ENCODE data around the gene RTN4. TPM values are rescaled to one million over a fixed set of nuclear protein-coding genes. Genes with fewer than 3 reads are reported as not detected.

RTN4 gene
- total RNA-seq, 1 donor from 2014 or later = 384 TPM

DNA sequence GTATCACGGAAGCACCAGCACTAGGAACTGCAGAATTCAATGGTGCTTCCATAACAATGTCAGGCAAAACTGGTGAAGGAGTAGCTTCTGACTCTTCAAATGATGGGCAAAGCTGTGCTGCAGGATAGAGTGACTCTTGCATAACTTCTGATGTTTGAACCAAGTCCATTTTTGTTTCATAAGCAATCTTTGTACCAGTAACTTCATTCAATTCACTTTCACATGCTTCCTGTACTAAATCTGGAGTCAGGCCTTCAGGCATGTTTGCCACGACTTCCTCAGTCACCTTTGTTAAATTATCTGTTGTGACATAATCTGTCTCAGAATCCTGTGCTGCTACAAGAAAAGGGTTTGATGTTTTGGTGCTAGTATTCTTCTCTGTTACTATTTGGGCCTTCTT is 24.0 kb downstream of the RTN4 start:
- TF ChIP-seq, protein P1, sequence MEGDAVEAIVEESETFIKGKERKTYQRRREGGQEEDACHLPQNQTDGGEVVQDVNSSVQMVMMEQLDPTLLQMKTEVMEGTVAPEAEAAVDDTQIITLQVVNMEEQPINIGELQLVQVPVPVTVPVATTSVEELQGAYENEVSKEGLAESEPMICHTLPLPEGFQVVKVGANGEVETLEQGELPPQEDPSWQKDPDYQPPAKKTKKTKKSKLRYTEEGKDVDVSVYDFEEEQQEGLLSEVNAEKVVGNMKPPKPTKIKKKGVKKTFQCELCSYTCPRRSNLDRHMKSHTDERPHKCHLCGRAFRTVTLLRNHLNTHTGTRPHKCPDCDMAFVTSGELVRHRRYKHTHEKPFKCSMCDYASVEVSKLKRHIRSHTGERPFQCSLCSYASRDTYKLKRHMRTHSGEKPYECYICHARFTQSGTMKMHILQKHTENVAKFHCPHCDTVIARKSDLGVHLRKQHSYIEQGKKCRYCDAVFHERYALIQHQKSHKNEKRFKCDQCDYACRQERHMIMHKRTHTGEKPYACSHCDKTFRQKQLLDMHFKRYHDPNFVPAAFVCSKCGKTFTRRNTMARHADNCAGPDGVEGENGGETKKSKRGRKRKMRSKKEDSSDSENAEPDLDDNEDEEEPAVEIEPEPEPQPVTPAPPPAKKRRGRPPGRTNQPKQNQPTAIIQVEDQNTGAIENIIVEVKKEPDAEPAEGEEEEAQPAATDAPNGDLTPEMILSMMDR (conservative IDR thresholded peaks at IDR 0.05; ENCODE audit: low read depth, low read length) = no peak
- no peak overlapping the region for H3K4me3 ChIP-seq (ENCODE audit: low read depth, low read length)
- DNase-seq (ENCODE audit: low read depth) = no peak

DNA sequence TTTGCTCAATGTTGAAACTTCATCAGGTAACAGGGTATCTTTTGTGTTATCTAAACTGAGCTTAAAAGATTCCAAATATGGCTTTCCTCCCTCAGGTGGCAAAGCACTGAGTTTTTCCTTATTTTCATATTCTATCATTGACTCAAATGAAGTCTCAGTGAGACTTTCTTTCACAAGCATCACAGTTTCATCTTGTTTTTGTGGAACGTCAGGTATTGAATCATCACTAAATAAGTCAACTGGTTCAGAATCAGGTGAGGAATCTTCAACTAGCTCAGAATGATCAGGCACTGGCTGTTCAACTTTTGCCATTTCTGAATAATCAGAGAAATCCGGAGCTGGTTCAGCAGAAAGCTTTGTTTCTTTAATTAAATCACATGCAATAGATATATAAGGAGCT is 24.6 kb downstream of the RTN4 start:
- TF ChIP-seq, protein P1 (conservative IDR thresholded peaks at IDR 0.05; ENCODE audit: low read depth, low read length) = no peak
- H3K4me3 ChIP-seq (ENCODE audit: low read depth, low read length) = no peak overlapping the region
- no peak for DNase-seq (ENCODE audit: low read depth)

DNA sequence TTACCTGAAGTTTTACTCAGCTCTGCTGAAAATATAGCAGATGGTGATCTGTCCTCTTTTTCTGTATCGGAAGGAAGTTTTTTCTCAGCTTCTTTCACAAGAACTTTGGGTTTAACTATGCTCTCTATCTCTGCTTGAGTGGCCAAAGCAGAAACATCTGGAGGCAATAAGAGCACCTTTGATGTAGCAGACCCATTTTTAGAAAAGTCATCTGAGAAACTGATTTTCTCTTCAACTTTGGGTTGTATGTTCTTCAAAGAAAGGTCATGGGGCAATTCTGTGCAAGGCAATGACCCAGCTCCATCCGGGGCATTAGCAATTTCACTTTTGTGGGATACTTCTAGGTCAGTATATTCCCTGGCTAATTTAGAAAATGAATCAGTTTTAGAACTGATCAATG is 25.2 kb downstream of the RTN4 start:
- TF ChIP-seq, protein P1 (conservative IDR thresholded peaks at IDR 0.05; ENCODE audit: low read depth, low read length) = no peak
- no peak for DNase-seq (ENCODE audit: low read depth)
- H3K4me3 ChIP-seq (ENCODE audit: low read depth, low read length) = no peak overlapping the region

DNA sequence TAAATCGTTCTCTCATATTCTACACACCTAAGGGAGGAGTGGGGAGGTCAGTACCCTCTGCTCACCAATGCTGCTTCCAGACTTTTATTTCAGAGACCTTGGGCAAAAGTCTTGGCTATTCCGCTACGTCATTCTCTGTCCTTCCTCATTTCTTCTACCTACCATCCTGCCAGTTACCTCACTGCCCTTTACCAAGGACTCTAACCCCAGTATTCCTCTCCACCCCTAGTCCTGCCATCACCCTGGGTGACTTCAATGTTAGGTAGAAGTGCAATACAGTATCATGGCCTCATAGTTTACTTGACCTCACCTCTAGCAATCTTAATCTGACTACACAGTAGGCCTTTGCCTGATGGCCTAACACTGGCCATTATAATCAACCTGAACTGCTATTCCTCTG is 27.8 kb downstream of the RTN4 start:
- no peak for DNase-seq (ENCODE audit: low read depth)
- H3K4me3 ChIP-seq (ENCODE audit: low read depth, low read length) = no peak overlapping the region
- TF ChIP-seq, protein P1 (conservative IDR thresholded peaks at IDR 0.05; ENCODE audit: low read depth, low read length) = no peak

DNA sequence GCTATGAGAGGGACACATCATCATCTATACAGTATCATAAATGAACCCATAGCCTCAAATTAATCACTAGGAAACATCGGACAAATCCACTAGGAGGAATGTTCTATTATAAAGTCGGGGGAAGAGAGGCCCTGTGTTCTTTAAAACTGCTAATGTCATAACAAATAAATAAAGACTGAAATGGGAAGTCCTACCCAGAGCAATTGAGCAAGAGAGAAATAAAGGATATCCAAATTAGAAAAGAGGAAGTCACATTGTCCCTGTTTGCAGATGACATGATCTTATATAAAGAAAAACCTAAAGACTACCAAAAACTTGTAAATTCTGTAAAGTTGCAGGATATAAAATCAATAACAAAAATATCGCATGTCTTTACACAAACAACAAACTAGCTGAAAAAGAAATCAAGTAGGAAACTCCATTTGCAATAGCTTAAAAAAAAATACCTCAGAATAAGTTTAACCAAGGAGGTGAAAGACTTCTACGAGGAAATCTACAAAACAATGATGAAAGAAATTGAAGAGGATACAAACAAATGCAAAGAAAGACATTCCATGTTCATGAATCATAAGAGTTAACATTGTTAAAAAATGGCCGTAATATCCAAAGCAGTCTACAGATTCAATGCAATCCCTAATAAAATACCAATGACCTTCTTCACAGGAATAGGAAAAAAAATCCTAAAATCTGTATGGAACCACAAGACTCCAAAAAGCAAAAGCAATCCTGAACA is 30.6 kb downstream of the RTN4 start:
- TF ChIP-seq, protein P1 (conservative IDR thresholded peaks at IDR 0.05; ENCODE audit: low read depth, low read length) = no peak
- no peak for DNase-seq (ENCODE audit: low read depth)
- no peak overlapping the region for H3K4me3 ChIP-seq (ENCODE audit: low read depth, low read length)

DNA sequence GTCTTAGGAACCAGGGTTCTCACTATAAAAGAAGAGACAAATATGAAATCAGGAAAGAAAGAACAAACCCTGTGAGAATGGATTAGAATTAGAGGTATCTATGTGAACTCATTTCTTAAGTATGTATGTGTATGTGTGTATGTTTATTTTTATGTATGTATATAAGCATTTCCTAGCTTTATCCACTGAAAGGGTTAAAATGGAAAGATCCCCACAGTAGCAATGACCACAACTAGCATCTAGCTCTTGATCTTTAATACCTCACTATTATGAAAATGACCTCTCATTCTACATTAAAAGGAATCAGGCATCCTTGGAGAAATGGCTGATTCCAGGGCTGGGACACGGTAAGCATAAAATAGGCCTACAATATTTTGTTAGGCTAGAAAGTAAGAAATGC is 31.6 kb downstream of the RTN4 start:
- no peak overlapping the region for H3K4me3 ChIP-seq (ENCODE audit: low read depth, low read length)
- TF ChIP-seq, protein P1 (conservative IDR thresholded peaks at IDR 0.05; ENCODE audit: low read depth, low read length) = no peak

DNA sequence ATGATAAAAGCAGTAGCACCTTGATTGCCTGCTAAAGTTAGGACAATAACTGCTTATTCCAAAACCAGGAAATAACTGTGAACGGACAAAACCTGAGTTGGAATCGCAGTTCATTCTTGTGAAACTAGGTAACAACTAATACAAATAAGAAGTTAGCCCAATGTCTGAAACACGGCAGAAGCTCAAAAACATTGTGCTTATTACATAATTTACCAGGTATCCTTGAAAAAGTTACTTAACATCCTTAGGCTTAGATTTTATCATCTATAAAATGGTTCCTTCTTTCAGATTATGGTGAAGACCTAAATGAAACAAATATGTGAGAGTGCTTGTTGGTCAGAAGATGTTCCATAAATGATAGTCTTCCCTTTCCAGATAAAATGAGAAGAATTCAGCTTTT is 32.4 kb downstream of the RTN4 start:
- H3K4me3 ChIP-seq (ENCODE audit: low read depth, low read length) = no peak overlapping the region
- no peak for DNase-seq (ENCODE audit: low read depth)
- TF ChIP-seq, protein P1 (conservative IDR thresholded peaks at IDR 0.05; ENCODE audit: low read depth, low read length) = no peak

More for the DNA sequence above, 31.6 kb downstream of the RTN4 start:
- DNase-seq (ENCODE audit: low read depth) = no peak
